KBM-7 (cell line): ENCODE data around the gene FNTB.
"Not testable (repeated sequence)": the region's sequence is repeated elsewhere in the genome, so short reads cannot be mapped to it uniquely, and the experiment has no call there.

Experiments
- DNase-seq: peaks from one replicate; pipeline ENCODE4 v3.0.0-alpha.2; 2015
- in situ Hi-C: fragments of 300-500 bp; cut with MboI; formaldehyde crosslinking; loops from 2 replicates; pipeline ENCODE4 v1.14.3; 2020; ENCODE audit warnings: low sequenced_read_pairs, low pct_unique_long_range_greater_than_20kb, mixed read lengths

FNTB gene

DNA sequence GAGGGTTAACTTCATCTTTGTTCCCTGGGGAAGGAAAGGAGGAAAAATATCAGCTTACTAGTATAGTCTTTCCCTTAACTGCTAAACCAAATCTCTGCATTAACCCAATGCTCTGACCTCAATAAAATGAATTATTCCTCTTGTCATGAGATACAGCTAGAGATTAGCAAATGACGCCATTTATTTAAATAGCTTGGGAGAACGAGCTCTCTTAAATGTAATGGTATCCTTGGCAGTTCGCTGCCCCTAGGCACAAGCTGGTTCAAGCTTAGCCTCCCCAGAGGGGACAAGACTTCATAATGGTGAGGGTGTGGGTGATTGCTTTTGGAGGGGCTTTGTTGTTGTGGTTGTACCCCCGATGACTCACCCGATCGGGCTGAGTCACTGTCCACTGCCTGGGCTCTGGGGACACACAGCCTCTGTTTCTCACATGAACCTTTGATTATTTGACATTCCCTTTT lies 19.6 kb downstream of the FNTB start:
- in situ Hi-C loops = no loop called here
- DNase-seq = no peak

DNA sequence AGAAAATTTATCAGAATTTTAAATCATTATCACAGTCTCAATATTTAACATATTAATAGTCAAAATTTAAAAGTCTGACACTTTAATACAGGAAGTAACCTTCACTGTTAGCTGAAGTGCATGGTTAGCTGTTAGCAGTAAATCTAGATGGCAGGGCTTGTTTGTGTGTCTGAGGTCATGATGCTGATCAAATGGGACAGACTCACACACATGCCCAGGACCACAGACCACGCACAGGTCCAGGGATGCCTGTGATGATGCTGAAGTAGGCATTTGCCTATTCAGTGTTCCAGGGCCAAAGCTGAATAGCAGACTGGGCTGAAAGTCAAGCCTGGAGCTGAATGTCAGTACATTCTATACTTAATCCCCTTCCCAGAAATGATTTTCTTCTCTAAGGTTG lies 20.5 kb downstream of the FNTB start:
- DNase-seq = no peak
- in situ Hi-C loops = no loop called here

DNA sequence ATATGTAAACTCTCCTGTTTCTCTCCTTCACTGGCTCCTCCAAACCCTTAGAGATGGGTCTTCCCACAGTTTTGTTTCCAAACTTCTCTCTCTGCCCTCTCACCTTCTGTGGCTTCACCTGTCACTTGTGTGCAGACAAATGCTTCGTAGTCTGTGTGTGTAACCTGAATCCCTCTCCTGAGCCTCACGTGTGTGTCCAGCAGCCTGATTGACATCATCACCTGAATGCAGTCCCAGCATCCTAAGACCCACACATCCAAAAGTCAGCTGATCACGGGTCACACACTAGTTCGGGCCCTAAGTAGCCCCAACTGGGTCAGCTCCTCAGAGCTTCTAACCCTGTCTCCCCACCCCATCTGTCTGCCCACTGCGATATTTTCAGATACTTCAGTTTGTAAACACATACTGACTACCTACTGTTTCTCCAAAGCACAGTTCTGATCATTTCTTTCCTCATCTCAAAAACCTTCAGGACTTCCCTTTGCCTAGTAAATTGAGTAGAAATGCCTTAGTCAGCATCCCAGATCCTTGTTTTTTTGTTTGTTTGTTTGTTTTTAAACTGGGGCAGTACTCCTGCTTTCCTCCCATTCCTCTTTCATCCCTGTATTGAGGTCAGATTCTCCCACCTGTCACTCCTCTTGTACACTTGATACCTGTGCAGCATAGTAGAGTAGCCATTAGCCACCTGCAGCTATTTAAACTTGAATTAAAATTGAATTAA lies 23.7 kb downstream of the FNTB start:
- no peak for DNase-seq
- in situ Hi-C loops = no loop called here

DNA sequence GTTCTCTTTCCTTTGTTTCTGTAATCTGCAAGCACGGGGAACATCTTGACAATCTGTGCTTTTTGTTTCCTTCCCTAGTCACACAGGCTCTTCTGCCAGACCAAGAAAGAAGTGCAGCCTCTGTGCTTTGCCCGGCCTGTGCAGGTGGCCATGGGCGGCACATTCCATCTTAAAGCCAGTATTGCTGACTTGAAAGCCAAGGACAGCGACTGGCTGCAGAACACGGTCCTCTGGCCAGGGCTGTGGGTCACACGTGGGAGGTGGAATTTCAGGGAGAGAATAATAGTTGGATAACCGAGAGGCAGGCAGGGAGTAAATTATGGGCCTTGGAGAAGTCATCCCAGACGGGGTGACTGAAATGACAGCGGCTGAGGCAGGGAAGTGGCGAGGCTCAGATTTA lies 24.8 kb downstream of the FNTB start:
- DNase-seq = no peak
- in situ Hi-C loops = no loop called here

DNA sequence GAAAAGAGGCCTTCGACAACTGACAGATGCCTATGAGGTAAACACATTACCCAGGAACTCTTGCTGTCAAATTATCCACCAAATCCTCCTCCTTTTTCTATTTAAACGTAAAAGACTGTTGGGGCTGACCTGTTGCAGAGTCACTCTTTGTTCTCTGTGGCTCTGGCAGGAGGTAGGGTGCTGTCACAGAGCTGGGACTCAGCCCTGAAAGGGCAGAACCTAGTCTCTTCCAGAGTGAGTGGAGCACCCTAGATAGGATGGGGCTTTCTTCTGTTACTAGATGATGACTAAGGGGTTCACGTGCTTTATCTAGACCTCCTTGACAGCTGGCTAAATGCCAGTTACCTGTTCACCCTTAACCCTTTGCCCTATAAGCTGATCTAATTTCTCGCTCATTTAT lies 25.7 kb downstream of the FNTB start:
- DNase-seq = no peak
- in situ Hi-C loops = no loop called here

DNA sequence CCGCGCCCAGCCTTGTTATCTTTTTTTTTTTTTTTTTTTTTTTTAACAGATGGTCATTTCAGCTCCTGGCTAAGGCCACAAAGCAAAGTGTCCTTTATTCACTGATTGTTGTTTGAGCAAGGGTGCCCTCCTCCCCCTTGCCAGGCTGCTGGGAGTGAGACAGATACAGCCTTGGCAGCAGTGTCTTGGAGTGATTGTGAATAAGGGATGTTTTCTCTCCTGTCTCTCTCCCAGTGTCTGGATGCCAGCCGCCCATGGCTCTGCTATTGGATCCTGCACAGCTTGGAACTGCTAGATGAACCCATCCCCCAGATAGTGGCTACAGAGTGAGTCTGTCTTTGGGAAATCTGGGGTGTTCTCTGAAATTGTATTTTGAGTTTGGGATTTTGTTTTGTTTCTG lies 28.7 kb downstream of the FNTB start:
- DNase-seq = no peak
- in situ Hi-C loops = no loop called here

DNA sequence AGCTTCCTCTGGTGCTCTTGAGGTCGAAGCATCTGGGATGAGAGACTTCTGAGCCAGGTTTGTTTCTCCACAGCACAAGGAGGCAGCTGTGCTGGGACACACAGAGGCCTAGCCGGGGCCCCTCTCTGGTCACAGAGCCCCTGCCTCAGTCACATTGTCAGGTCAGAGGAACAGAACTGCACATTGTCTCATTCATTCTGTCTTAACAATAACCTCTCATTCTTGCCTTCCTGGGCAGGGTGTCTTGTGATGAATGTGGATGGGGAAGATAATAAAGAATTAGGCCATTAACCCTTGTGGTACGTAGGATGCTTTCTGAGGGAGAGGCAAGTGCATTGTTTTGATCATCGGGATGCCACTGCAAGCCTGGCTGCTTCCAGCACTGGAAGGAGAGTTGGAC lies 29.8 kb downstream of the FNTB start:
- no peak for DNase-seq
- in situ Hi-C loops = no loop called here

DNA sequence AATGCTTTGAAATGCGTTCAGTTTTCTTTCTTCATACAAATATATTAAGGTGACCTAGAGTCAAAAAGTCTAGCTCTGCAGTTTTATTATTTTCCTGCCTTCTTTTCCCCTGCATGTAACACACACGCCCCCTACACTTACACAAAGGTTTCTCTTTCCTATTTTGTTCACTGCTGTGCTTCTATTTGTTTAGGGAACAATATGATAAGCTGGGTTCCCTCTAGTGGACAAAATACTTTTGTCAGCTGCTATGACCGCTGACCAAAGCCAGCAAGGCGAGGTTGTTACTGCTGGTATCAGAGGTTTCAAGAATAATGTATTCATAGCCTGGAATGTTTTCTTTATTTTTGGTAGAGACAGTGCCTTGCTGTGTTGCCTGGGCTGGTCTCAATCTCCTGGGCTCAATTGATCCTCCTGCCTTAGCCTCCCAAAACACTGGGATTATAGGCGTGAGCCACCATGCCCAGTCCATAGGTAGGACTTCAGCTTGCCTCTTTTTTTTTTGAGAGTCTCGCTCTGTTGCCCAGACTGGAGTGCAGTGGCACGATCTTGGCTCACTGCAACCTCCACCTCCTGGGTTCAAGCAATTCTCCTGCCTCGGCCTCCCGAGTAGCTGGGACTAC lies 33.4 kb downstream of the FNTB start:
- DNase-seq = peak; percentile 80
- in situ Hi-C loops = no loop called here

DNA sequence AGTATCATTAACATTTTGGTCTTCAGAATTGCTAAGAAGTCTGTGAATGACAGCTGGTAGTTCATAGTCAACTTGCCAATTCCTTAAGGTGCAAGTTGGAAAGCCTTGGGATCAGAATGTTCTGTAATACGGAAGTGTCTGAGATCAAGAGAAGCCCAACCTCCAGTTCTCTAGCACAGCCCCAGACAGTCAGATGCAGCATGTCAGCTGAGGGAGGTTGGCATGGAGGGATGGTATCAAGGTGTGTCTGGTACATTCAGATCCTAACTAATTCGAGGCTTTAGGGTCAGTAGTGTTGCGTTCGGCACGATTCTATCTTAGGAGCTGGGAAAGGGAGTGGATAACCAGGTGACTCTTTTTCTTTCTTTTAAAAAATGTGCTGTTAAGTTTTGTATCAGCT lies 38.3 kb downstream of the FNTB start:
- no peak for DNase-seq
- in situ Hi-C loops = no loop called here

DNA sequence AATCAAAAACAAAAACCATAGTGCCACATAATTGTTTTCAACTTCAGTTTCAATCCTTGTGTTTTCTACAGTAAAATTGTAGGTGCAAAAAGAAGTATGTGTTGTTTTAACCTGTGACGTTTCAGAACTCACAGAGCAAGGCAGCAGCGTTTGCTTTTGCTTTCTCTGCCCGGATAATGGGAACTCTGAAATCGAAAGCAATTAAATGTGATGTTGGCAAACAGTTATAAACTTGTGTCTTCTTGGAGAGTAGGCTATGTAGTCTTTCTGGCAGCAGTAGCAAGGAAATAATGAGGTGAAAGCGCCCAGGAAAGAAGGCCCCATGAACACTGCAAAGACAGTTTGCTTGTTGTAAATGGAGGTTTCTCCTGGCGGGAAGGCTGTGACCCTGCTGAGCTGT lies 39.1 kb downstream of the FNTB start:
- DNase-seq = no peak
- in situ Hi-C loops = no loop called here

DNA sequence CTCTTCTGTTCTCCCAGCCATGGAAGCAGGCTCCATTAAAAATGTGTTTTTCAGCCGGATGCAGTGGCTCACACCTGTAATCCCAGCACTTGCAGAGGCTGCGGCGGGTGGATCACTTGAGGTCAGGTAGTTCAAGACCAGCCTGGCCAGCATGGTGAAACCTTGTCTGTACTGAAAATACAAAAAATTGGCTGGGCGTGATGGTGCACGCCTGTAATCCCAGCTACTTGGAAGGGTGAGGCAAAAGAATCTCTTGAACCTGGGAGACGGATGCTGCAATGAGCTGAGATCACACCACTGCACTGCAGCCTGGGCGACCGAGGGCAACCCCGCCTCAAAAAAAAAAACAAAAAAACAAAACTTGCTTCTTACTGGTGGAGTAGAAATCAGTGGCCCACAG lies 39.8 kb downstream of the FNTB start:
- in situ Hi-C loops = no loop called here
- no peak for DNase-seq

DNA sequence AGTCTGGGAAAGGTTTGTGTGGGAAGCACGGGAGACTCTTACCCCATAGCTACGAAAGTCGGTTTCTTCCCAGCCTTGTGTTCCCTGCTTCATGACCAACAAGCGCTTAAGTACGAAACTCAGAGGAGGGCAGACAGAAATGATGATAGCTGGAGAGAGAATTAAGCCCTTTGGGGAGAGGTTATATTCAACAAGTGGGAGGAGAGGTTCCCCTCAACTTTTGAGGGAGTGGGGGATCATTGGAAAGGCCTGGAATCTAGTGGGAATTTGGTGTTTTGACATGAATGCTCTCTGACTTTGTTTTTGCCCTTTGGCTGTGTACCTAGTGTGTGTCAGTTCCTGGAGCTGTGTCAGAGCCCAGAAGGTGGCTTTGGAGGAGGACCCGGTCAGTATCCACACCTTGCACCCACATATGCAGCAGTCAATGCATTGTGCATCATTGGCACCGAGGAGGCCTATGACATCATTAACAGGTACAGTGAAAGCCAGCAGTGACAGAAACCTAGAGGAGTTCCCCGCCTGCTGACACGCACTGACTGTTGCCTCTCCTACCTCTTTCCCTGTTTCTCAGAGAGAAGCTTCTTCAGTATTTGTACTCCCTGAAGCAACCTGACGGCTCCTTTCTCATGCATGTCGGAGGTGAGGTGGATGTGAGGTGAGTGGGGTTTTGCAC lies 40.6 kb downstream of the FNTB start:
- in situ Hi-C loops = no loop called here
- no peak for DNase-seq

DNA sequence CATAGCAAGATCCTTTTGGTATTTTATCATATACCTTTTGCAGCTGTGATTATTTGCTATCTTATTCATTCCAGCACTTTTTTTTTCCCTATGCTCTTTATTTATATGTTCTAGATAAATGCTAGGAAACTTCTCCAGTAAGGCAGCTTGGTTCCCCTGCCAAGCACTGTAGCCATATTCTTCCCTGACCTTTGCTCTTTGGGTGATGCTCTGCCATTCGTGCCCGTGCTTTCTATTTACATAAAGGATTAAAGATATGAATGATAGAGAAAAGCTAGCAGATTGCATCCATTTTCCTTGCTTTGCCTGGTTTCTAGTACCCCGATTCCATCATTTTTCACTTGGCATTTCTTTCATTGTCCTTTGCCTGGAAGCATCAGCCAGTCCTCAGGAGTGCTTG lies 42.2 kb downstream of the FNTB start:
- in situ Hi-C loops = no loop called here
- no peak for DNase-seq

DNA sequence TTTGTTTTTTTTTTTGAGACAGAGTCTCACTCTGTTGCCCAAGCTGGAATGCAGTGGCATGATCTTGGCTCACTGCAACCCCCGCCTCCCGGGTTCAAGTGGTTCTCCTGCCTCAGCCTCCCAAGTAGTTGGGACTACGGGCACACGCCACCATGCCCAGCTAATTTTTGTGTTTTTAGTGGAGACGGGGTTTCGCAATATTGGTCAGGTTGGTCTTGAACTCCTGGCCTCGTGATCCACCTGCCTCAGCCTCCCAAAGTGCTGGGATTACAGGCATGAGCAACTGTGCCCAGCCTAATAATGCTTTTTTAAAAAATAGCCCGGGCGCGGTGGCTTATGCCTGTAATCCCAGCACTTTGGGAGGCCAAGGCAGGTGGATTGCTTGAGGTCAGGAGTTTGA lies 44.6 kb downstream of the FNTB start:
- DNase-seq, in situ Hi-C loops: not testable (repeated sequence)

DNA sequence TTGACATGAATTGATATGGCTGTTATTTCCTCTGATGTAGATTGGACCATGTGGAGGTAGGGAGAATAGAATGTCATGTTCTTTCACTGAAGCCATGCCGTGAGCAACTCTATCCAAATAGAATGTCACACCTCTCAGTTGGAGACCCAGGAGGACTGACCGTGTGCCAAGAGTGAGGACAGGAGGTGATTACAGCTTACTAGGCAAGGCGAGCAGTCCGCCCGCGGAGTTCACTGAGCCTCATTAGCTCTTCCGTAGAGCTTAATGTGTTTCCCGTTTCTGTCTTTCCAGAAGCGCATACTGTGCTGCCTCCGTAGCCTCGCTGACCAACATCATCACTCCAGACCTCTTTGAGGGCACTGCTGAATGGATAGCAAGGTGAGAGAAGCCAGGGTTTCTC lies 45.6 kb downstream of the FNTB start:
- DNase-seq = no peak
- in situ Hi-C loops = no loop called here

DNA sequence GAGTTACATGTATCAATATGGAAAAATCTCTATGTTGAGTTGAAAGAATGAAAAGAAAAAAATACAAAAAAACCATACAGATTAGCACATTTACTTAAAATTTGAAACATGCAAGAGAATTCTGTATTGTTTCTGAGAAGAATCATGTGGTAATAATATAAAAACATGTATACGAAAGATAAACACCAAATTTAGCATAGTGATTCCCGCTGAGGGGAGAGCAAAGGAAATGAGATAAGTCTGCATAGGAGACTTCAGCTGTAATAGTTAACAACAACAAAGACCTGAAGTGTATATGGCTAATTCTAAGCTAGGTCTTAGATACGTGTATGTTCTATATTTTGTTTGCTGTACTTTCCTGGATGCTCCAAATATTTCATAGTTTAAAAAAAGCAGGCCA lies 46.5 kb downstream of the FNTB start:
- DNase-seq = no peak

DNA sequence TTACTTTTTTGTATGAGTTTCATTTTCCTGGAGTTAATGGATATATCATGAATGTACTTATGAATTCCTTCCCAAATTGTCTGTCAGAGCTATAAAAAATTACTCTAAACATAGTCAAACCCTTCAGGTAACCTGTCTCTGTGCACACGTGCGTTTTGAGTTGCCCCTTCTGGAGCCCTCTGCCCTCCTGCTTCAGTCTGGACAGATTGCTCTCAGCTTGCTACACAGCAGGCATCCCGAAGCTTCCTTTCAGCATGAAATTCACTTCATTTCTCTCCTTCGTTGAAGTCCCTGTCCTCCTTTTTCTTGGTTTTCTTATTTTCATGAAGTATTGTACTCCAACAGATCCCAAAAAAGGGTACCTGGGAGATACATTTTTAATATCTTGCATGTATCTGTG lies 47.3 kb downstream of the FNTB start:
- DNase-seq = no peak
- in situ Hi-C loops = no loop called here

More for the DNA sequence above, 46.5 kb downstream of the FNTB start:
- in situ Hi-C loops = no loop called here

DNA sequence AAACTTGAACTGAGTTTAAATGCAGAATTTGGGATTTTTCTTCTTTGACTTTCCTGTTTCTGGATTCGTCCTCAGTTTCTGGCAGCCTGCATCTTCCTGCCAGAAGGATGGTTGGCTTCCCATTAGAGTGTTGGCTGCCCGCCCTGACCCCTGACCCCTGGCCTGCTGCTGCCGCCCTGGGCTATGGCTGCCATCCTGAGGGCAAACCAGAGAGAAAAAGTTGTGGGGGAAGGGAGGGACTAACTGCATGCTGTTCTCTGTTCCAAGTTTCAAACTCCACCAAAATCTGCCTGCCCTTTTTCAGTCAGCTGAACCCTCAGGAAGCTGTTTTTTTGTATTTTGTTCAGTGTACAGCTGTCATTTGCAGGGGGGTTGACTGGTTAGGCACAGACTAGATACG lies 48.4 kb downstream of the FNTB start:
- in situ Hi-C loops = no loop called here

DNA sequence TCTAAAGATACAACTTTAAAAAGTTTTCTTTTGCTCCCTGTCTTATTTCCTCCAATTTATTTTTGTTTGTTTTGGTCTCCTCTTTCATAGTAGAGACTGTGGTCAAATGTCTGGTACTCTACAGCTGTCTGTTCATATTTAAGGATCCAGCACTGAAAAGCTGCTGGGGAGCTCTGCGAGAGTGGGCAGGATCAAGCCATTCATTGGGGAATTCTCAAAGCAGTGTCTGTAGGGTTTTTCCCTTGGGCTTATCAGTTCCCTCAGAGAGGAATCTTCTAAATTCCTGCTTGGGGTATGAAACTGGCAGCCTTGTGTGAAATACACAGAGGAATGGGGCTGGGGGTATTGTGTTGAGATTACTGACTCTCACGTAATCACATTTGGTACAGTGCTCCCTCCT lies 52.3 kb downstream of the FNTB start:
- DNase-seq = no peak
- in situ Hi-C loops = no loop called here

More for the DNA sequence above, 48.4 kb downstream of the FNTB start:
- no peak for DNase-seq

DNA sequence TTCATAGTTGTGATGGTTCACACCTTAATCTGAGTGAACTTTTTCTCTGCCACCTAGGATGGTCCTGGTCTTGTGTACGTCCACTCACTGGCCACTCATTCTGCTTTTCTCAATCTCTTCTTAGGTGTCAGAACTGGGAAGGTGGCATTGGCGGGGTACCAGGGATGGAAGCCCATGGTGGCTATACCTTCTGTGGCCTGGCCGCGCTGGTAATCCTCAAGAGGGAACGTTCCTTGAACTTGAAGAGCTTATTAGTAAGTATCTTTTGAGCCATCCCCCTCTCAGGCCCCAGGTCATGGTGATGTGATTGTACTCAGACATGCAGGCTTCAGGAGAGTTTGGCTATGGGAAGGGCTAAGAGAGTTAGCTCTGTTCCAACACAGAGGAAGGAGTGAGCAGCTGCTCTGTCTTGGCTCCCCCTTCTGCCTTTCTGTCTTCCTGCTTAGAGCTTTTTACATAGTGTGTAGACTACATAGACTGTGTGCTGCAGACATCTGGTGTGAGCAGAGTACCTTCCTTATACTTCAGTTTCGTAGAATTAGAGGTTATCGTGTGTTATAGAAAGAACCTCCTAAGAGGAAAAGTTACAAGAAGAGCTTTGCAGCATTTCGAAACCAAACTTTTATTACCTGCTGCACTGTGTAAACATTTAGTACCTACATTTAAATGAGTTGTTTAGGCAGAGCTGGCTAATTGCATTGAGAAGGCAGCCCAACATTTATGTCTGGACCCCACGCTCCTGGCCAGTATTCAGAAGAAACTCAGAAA lies 54.2 kb downstream of the FNTB start:
- no peak for DNase-seq
- in situ Hi-C loops = no loop called here
